ENCODE results near the gene ADCY5. TPM values are rescaled to one million over a fixed set of nuclear protein-coding genes. Genes with fewer than 3 reads are reported as not detected.

The ADCY5 gene
- total RNA-seq, 1 experiment from 2014 or later = 0.49 TPM

GRCh38 chr3:123321806-123322205 is 127.1 kb downstream of the ADCY5 start:
- intact Hi-C loops (cut with micrococcal nuclease) = no loop called here
- no peaks in the 10 kb centered on the region for H3K79me2 ChIP-seq (ENCODE audit: insufficient read depth, low read length)
- no peak overlapping the region for H3K9ac ChIP-seq (ENCODE audit: low read length)
- H3K9me3 ChIP-seq (ENCODE audit: control insufficient read depth in 1 of 2, insufficient read depth in 1 of 2, low read depth in 1 of 2, low read length in 2 of 2) = no peaks in the 10 kb centered on the region
- DNase-seq (ENCODE audit: low read depth, low spot score) (no peak), ATAC-seq (no peak)
- H3K9me2 ChIP-seq (ENCODE audit: insufficient read depth) = no peaks in the 10 kb centered on the region
- H3K4me1 ChIP-seq (ENCODE audit: control insufficient read depth in 1 of 2, insufficient read depth in 2 of 2, low read length in 2 of 2) = no peaks in the 10 kb centered on the region
- BruUV-seq (replicated peaks) = no TSS peak
- H2AFZ ChIP-seq (ENCODE audit: low read depth, low read length, poor library complexity, severe bottlenecking) = no peak overlapping the region
- RAD21 ChIA-PET (ENCODE audit: low non-redundant PET in 1 of 2, low total read pairs in 2 of 2, uncharacterized antibody in 2 of 2, unreplicated experiment in 2 of 2) = no interaction called here
- no peak overlapping the region for H3K27ac ChIP-seq (ENCODE audit: low read depth, low read length)
- H3K4me3 ChIP-seq (replicated peaks in 1 of 2; ENCODE audit: low read depth in 1 of 2, low read length in 2 of 2) = no peak overlapping the region
- no peaks in the 10 kb centered on the region for H4K20me1 ChIP-seq (ENCODE audit: insufficient read depth)
- H3K36me3 ChIP-seq (ENCODE audit: control insufficient read depth in 1 of 2, insufficient read depth in 2 of 2, low read length in 2 of 2) = no peaks in the 10 kb centered on the region
- CTCF ChIA-PET = interaction anchor here (1.5 kb wide), 1 partner anchor 9 kb away, joined by 3 read pairs; no protein-coding TSS in a partner anchor
- peaks cover 8% of the 10 kb centered on the region; the same call in 1 of the 2 replicates for H3K27me3 ChIP-seq (ENCODE audit: insufficient read depth, low read length)
- POLR2A ChIA-PET = no interaction called here
- TF ChIP-seq TCF7L2 (IDR thresholded peaks at IDR 0.05; ENCODE audit: borderline replicate concordance, extremely low read depth, insufficient read depth, insufficient read length) (no peak), ZNF274 (IDR thresholded peaks at IDR 0.05; ENCODE audit: low read depth, low read length) (no peak), CBX3 (IDR thresholded peaks at IDR 0.05; ENCODE audit: low read depth) (no peak), JUND (IDR thresholded peaks at IDR 0.05) (no peak), EZH2phosphoT487 (IDR thresholded peaks at IDR 0.05; ENCODE audit: borderline replicate concordance) (no peak), FOSL1 (IDR thresholded peaks at IDR 0.05; ENCODE audit: low read depth) (no peak), REST (IDR thresholded peaks at IDR 0.05; ENCODE audit: low read depth) (no peak), ZFX (IDR thresholded peaks at IDR 0.05) (no peak), EGR1 (IDR thresholded peaks at IDR 0.05; ENCODE audit: low read depth) (no peak), POLR2AphosphoS5 (IDR thresholded peaks at IDR 0.05; ENCODE audit: low read depth, low read length) (no peak), POLR2A (IDR thresholded peaks at IDR 0.05; ENCODE audit: borderline replicate concordance, extremely low read depth, insufficient read depth, insufficient read length) (no peak), SP1 (IDR thresholded peaks at IDR 0.05; ENCODE audit: low read depth) (no peak), CEBPB (IDR thresholded peaks at IDR 0.05; ENCODE audit: low read depth) (no peak), CTCF (IDR thresholded peaks at IDR 0.05 in 2 of 3, conservative IDR thresholded peaks at IDR 0.05 in 1 of 3; ENCODE audit: borderline replicate concordance in 1 of 3, insufficient read depth in 1 of 3, low read depth in 2 of 3, low read length in 2 of 3) (no peak), ATF3 (IDR thresholded peaks at IDR 0.05) (no peak), SIN3A (IDR thresholded peaks at IDR 0.05; ENCODE audit: low read depth) (no peak), ZBTB33 (IDR thresholded peaks at IDR 0.05; ENCODE audit: extremely low read depth, insufficient replicate concordance, low read length) (no peak), ELF1 (IDR thresholded peaks at IDR 0.05; ENCODE audit: borderline replicate concordance, low read depth) (no peak)
- no peak overlapping the region for H3K4me2 ChIP-seq (ENCODE audit: low read length)
